HG03432 (cell line): Measurements from ENCODE around the gene DLGAP3.

Experiments used
- ATAC-seq: cut with Tn5 transposase; IDR thresholded peaks from one replicate; pipeline ENCODE4 v1.9.1; 2021; ENCODE audit warnings: mild to moderate bottlenecking, moderate library complexity; ENCODE audit not compliant: unreplicated experiment

Gene DLGAP3

DNA sequence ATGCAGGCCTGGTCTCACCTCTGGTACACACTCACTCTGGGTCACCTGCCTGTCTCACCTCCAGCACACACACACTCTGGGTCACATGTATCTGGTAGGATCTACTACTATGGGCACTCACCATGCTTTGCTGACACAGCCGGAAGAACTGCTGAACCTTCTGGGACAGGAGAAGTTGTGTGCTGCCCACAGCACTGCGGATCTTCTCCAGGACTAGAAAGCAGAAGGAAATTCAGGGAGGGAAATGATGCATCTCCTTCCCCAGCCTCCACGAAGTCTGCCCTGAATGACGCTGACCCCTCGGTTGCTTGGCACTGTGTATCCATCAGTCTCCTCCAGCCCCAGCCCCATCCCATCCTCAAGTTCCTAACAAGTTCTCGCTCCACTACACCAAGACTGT is 62.0 kb downstream of the DLGAP3 start:
- no peak for ATAC-seq

DNA sequence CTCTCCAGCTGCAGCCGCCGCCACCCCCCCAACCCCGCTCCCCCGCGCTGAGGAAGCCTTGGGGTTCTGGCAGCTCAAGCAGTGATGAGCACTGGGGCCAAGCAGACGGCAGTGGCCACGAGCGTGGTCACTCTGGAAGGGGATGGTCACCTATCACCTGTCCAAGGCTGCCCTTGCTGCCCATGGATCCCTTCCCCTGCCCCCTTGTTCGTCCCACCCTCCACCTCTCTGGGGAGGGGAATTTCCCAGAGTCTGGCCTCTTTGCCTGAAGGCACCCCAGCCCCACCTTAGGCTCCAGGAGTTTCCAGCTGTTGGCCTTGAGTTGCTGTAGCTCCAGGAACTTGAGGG is 62.7 kb downstream of the DLGAP3 start:
- ATAC-seq, result no peak

DNA sequence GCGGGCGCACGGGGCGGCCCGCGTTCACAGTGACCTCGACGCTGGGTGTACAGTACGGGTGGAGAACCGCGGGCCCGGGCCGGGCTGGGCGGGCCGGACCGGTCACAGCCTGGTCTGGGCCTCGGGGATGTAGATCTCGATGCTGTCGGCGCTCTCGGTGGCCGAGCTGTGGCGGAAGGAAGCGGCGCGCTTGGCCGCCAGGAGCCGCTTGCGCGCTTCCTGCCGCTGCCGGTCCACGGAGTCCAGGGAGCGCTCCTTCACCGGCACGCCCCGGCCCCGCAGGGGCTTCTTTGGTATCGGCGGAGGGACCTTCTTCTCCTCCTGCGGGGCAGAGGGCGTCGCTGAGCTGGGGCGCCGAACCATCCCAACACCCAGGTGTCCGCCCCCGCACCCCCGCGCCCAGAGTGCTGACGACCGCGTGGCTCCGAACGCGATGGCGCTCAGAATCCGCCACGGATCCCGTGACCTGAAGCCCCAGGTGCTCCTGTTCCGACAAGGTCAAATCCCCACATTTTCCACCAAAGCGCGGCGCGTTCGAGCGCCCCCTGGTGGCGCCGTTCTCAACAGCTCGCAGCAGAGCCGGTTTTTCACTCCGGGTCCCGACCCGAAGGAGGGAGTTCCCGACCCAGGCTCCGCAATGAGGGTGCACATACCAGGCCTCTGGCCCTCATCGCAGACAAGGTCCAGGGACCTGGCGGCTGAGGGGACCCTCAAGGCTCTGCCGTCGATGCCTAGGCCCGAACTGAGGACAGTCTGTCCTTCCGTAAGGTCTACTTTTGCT is 63.3 kb downstream of the DLGAP3 start:
- peak; percentile 76 for ATAC-seq

DNA sequence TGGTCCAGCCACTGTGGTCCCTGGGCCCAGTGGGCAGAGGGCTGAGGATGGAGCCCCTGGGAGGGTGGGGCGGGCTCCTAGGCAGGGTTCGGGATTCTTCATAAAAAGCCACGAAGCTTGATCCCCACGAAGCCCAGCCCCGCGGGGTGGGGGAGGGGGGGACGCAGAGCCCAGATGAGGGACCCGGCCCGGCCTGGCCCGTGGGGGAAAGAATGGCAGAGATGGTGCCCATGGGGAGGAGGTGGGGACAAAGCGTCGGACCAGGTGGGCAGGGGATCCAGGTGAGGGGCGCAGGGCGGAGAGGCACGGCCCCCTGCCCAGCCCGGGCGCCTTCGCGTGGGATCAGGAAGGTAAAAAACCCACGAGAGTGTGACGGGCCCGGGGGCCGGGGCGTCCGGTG is 63.9 kb downstream of the DLGAP3 start:
- no peak for ATAC-seq

DNA sequence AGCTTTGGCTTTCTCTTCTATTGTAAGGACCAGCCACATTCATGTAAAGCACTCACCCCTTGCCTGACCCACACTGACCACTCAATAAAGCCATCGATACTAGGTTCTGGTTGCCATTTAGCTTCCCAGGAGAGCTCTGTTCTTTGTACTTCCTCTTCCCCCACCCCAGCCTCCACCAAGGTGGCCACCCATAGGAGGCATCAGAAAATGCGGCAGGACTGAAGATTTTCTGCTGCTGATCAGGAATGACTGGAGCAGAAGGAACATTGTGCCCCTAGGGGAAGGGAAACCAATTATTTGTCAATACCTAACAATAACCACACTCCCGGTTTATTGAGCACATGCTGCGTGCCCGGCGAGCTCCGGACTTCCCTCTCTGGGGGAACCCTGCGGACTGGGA is 64.7 kb downstream of the DLGAP3 start:
- ATAC-seq, result no peak

DNA sequence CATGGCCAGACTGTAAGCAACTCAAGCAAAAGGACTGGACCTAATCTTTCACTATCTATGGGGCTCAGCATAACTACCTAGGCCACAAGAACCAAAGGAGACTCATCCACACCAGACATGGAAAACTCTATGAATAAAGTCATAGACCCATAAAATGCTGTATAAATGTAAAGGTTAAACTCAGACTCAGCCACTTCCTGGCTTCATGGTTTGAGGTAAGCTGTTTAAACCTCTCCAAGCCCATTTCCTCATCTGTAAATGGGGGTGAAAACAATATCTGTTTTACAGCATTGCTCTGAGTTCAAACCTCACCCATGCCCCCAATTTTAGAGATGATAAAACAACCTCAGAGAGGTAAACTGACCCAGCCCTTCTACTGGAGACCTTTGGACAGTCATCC is 65.9 kb downstream of the DLGAP3 start:
- ATAC-seq, result no peak

DNA sequence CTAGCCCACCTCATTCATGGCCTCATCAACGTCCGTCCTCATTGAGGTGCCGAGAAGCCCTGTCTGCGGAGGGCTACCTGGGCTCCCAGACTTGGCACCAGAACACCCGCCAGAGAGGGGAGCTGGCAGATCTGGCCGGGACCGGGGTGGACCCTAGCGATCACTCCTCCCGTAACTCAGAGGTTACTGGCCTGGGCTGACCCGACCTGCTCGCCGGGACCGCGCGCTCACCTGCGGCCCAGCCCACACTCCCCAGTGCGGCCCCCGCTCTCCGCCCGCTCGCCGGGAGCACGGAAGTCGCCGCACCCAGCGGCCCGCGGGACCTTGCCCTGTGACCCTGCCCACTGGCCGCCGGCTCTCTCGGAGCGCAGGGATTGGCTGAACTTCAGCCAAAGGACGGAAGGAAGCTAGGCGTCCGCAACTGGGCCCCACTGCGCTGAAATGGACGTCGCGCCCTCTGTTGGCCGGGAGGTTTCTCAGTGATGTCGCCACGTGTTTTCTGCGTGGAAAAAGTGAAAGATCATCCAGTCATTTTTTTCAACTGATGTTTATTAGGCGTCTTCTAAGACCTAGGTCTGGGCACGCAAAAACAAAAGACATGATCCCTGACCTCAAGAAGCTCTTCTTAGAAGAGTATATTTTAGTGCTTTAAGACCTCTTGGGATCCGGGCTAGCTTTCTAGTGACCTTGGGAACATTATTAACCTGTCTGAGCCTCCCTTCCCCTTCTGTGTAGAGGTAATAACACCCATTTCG is 69.8 kb downstream of the DLGAP3 start, which contains the start of gene SMIM12:
TSS of gene SMIM12 (minus strand) at position 304 of the 755 bp plus-strand sequence. CDS start 3,772 bp downstream, outside the sequence.
- peak; percentile 96 for ATAC-seq

DNA sequence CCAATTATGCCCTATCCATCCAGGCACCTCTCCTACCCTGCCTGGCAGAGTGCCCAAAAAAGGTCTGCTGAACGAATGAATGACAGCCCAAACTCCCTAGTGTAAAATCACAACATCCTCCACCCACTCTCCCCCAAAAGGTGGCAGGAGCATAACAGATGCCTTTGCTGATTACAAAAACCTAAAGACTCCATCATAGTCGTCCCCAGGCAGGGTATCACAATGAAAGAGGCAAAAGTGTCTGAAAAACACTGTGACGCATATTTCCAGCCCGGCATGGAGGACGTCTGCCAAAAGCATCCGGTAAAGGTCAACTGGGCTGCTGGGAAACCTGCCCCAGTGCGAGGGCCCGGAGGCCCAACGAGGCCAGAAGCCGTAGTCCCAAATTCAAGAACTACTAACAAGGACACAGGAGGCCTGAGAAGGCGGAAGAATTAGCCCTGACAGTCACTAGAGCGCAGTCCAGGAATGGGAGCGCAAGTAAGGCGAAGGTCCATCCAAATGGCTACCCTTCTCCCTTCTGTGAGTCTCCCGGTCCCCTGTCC is 70.5 kb downstream of the DLGAP3 start:
- ATAC-seq, result peak; percentile 9

DNA sequence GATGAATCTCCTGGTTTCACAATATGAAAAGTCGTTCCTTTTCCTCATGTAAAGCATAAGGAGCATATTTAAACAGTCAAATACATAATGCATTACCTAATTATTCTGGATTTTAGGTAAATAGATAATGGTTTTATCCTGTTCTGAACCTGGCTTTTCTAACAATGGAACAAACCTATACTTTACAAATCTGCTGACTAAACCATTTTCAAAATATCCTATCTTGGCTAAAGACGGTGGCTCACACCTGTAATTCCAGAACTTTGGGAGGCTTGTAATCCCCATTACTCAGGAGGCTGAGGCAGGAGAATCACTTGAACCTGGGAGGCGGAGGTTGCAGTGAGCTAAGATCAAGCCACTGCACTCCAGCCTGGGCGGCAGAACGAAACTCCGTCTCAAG is 72.8 kb downstream of the DLGAP3 start:
- no peak for ATAC-seq

DNA sequence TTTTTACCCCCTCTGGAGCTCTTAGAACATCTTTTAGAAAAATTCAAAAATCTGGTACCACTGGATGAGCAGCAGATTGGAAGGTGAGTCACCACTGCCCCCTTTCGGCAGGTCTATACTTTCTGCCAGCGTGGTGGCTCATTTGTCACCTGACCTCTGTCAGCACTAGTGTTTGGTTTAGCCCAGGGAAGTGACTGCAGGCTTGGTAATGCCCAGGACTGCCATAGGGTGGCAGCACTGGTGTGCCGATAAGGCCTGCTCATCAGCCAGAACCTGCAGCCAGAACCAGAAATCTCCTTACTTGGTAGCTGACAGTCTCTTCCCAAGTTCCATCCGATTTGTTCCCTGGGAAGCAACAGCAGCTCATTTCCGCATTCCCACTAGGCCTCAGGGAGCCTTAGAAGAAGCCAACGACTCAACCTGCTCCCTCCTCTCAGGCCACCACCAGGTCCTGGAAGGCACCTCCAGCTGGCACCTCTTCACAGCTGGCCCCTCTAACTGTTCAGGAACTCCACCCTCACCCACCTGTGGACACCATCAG is 76.7 kb downstream of the DLGAP3 start:
- ATAC-seq, result peak; percentile 91

DNA sequence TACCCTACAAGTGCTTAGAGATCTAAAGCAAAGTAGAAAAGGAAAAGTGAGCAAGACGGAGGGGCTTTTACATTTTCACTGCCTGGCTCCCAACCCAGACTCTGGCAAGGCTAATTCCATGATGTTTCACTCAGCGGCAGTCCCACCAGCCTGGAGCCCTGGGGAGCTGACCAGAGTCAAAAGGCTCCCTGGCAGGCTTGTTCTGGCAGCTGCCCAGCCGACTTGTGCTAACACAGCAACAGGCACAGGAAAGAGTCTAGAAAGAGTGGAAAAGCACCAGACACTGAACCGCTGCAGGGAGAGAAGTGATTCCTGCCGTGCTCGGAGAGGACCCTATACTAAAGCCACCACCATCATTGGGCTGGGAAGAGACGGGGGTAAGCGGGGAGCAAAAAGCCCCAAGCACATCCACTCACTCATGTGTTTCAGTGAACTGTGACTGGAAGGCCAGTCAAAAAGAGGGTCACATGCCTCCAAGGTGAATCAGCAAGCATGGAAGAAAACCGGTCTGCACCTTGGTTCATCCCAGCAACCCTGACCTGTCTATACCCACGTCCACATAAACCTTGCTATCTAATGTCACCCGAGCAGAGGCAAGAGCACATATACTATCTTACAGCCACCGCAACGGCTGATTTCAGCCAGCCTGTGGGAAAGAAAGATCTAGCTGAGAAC is 77.9 kb downstream of the DLGAP3 start:
- no peak for ATAC-seq

DNA sequence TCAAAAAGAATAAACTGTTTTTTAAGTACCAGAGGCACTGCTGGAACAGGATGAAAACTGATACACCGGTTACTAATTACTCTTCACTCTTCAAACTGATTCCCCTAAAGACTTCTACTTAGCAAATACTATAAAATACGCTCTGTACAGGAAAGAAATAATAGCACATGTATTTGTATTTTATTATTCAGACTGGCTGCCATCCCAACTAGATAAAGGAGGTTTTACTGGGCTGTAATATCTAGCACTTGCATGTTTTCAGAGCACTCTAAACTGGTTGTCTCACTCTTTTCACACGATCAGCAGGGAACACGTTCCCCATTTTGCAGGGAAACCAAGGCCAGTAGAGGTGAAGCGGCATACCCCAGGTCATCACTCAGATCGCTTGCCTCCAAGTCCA is 79.1 kb downstream of the DLGAP3 start:
- no peak for ATAC-seq

DNA sequence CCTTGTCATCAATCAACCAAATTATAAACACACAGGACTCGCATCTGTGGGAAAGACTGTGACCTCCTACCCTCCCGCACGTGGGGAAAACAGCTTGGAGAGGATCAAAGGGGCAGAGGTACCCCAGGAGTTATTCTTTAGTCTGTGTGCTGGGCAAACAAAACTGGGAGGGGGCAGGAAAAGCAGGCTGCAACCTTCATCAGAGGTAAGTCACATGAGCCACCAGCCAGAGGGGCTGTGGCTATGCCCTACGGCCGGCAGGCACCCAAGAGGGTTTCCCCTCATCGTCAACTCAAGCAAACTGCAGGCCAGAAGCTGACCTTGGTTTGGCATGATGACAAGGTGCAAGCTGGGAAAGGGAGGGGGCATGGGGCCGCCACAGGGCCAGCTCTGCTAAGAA is 82.4 kb downstream of the DLGAP3 start:
- no peak for ATAC-seq

DNA sequence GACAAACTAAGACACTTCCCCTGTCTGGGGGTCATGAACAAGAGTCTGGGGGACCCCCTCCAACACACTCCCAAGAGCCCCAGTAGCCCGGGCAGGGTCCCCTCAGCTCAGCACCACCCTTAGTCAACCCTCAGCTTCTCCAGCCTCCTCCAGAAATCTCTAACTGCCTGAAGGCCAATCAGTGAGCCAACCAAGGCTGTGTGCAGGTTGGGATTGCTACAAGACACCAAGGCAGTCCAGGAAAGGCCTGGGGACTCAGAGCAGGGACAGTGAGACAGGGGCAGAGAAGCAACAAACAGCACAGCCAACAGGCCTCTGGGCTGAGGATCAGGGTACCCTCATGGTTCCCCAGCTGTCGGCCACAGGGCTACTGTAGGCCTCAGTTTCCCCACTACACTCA is 83.2 kb downstream of the DLGAP3 start:
- no peak for ATAC-seq

DNA sequence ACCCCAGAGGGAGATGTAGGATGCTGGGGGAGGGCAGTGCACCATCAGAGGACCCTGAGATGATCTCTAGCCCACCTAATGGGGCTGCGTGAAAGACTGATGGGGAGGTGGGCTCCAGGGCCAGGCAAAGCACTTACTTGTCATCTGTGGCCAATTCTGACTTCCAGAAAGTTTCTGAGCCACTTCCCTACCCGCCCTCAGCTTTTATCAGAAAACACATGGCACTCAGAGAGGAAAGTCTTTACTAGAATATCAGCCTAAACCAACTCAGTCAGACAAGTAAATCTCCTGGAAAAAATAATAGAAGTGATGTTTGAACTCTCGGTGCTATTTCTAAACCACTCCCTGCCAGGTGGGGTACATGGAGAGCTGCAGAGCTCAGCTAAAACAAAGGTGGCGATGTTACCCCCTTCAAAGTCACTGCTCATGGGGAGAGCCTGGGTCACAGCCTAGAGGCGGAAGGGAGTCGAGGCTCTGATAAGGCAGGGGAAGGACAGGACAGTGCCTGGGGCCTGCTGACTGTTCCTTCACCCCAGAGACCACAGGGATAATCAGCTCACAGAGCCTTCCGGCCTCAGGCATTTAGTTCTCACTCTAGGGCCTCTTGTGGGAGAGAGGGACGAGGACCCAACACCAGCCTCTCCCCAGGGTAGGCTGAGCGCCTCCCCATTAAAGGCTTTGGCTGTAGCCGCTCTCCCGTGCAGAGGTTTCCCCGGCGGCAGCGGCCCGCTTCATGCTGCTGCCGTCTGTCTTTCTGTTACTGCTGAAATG is 84.1 kb downstream of the DLGAP3 start:
- ATAC-seq, result no peak

DNA sequence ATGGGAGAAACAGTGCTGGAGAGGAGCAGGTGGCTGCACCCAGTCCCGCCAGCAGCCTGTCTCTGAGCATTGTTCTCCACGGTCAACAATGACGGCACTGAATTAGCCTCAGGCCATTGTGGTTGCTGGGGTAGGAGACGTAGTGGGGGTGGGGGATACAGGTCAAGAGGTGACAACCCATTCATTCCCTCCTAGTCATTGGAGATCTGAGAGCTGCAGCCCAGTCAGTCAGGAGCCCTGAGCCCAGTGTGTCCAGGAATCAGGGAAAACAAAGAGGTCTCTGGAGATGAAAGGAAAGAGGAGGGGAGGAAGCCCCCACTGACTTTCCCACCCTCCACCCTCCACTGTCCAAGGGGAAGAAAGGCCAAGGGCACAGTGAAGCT is 85.2 kb downstream of the DLGAP3 start:
- ATAC-seq, result no peak

DNA sequence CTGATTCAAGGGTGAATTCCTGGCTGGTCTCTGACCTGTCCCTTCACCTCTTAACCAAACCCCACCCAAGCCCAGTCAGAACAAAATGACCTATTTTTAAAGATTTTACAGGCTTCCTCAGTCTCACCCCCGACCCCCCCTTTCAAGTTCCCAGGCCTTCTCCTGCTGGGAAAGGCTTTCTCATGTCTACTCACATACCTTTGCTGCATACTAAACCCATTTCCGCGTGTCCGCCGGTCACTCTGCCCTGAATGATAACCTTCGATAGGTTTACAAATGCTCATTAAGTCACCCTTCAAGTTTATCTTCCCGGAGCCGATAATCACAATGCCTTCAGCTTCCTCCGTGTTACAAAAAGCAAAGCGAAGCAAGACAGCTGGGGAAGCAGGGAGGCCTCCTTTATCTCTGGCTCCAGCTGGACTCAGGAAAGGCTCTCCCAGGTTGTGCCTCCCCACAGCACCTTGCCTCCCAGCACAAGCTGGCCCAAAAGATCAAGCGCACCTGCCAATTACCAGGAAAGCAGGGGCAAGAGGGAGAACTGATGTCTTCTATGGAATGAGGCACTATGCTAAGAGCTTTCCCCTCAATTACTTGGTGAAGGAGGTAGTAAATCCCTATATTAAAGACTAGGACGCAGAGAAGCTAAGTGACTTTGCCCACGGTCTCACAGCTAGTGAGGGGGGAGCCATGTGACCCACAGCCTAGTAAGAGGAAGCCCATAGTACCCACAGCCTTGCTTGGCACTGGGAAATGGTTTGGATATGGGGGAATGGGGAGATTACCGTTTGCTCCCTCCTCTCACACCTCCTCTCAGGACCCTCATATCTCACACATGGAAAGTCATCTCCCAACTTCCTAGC is 85.8 kb downstream of the DLGAP3 start:
- no peak for ATAC-seq

DNA sequence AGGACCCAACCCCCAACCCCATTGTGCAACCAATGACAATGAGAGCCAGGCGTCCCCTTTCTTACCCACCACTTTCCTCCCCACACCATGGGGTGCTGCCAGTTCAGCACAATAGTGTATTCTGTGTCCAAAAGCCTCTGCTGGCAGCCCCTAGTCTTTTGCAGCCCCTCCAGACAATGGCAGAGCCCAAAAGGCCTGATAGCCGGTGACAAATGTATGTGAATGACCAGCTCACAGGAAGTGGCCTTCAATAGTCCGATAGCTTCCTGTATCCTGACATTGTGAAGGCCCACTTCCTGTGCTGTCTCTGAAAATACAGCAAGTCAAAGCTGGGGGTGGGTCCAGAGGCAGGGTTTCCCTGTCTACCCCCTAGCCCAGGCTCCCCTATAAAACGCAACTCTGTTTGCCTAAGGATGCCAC is 86.5 kb downstream of the DLGAP3 start:
- ATAC-seq, result no peak

DNA sequence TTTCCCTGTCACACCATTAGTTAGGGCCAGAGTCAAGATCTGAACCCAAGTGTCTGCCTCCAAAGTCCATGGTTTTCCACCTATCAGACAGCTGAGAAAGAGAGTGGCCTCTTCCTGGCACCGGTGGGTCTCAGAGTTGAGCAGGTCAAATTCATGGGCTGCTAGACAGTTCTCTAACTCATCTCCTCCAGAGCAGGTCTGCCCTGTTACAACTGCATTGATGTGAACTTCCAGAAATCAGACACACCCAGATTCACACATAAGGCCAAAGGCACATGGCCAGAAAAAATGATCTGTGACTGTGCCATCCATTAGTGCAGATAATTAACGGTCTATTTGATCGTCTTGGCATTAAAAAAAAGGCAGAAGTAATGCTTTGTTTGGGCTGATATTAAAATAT is 87.4 kb downstream of the DLGAP3 start:
- no peak for ATAC-seq

DNA sequence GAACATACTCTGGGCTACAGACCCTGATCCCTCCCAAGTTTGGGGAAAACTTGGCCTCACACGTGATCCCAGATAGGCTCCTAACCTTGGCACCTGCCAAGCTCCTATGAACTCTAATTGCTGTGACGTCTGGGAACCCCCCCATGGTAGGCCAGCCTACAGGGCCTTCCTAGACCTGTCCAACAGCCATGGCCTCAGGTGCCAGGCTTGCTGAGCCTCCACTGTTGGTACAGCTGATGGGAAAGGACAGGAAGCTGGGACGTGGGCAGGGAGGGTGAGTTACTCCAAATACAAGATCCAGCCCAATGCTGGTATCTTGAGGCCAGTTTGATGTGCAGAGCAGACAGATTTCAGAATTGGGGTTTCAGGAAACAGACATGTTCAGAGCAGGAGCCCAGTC is 89.0 kb downstream of the DLGAP3 start:
- no peak for ATAC-seq
